GM23248 (cell line): ENCODE data around the gene ARL17B.
"Not testable (repeated sequence)": the region's sequence is repeated elsewhere in the genome, so short reads cannot be mapped to it uniquely, and the experiment has no call there.

ENCODE experiments used
- EZH2 ChIP-seq: fragments of 200-600 bp; sonication (generic); IDR thresholded peaks from 2 replicates; pipeline ENCODE4 v1.6.1; 2018; ENCODE audit warnings: antibody characterized with exemption, mild to moderate bottlenecking; ENCODE audit not compliant: insufficient read depth, poor library complexity, severe bottlenecking
- EZH2phosphoT487 ChIP-seq: fragments of 200-600 bp; sonication (generic); IDR thresholded peaks from 2 replicates; pipeline ENCODE4 v1.6.1; 2018; ENCODE audit warnings: antibody characterized with exemption, moderate library complexity, mild to moderate bottlenecking, low read depth; ENCODE audit not compliant: insufficient read depth

GRCh38 chr17:46400543-46400942 is 39.0 kb upstream of the ARL17B start:
- not testable (repeated sequence) for TF ChIP-seq EZH2, EZH2phosphoT487
